NCI-H2196 (cell line): ENCODE results near the gene PPM1M.
A peak's percentile ranks its signal among the peaks of the same experiment; 100 is the strongest.

Experiments used
- DNase-seq: peaks from one replicate; lab custom pipeline; 2025; ENCODE audit not compliant: unreplicated experiment; lab: John Stamatoyannopoulos, UW

PPM1M gene

GRCh38 chr3:52216585-52217408 lies 28.8 kb upstream of the PPM1M start:
- DNase-seq, result peak; percentile 85

- no peak for DNase-seq
Observed at GRCh38 chr3:52217409-52217805, 28.2 kb upstream of the PPM1M start.

DNA sequence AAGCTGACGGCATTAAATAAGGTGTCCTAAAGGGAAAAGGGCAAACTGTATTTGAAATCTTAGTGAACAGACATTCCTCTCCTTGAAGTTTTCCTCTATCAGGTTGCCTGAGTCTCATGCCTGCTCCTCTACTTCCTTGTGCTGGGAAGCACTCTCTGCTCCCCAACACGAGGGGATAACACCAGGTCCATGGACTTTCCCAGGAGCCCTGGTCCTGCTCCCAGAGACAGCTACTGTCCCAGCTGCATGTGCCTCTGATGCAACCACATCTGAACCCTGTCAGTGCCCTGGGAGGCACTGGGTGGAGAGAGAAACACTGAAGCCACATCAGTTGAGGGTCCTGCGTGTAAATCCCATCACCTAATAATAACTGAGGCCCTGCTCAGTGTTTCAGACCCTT lies 27.5 kb upstream of the PPM1M start:
- no peak for DNase-seq

DNA sequence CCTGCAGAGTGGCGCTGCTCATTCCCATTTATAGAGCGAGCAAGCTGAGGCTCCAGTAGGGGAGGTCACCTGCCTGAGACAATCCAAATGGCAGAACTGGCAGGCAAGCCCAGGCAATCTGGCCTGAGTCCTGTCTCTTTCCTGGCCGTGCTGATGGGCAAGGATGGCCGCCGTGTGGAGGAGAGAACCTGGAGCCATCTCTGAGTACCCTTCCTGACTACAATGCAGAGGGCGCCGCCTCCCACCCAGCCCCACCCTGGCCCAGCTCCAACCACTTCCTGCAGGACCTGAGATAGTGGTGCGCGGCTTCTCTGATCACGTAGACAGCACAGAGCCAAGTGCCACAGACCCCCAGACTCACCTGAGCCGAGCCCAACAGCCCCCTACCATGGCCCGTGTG lies 27.1 kb upstream of the PPM1M start:
- DNase-seq, result no peak

- DNase-seq, result no peak
Observed at GRCh38 chr3:52218937-52219650, 26.5 kb upstream of the PPM1M start.

DNA sequence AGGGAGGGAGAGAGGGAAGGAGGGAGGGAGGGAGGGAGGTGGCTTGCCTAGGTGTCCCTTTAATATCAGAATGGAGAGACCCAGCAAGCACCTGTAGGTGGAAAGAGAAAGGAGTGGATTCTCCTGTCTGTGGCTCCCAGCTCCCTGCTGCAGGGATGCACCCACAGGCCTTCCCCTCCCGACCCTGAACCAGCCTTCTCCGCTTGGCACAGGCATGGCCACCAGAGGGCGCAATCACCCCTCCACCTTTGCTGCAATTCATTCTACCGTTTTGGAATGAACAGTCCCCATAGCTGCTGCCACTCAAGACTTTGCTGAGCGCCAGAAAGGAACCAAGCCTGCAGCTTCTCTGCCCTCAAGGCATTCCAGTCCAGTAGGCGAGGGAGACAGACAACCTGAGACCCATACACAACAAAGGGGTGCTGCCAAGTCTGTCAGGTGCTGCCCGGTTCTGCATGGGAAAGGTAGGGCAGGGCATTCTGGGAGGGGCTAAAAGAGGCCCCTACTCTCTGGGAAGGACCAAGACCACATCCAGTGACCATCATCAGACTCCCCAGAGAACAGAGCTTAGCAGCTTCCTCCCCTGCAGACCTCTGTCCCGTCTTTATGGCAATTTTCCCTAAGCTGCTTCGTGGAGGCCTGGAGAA lies 25.1 kb upstream of the PPM1M start:
- peak; percentile 53 for DNase-seq

GRCh38 chr3:52221141-52221562 lies 24.4 kb upstream of the PPM1M start:
- no peak for DNase-seq

GRCh38 chr3:52221563-52222318 lies 23.8 kb upstream of the PPM1M start:
- DNase-seq, result peak; percentile 16

- DNase-seq, result no peak
Observed at GRCh38 chr3:52222319-52223221, 23.0 kb upstream of the PPM1M start.

DNA sequence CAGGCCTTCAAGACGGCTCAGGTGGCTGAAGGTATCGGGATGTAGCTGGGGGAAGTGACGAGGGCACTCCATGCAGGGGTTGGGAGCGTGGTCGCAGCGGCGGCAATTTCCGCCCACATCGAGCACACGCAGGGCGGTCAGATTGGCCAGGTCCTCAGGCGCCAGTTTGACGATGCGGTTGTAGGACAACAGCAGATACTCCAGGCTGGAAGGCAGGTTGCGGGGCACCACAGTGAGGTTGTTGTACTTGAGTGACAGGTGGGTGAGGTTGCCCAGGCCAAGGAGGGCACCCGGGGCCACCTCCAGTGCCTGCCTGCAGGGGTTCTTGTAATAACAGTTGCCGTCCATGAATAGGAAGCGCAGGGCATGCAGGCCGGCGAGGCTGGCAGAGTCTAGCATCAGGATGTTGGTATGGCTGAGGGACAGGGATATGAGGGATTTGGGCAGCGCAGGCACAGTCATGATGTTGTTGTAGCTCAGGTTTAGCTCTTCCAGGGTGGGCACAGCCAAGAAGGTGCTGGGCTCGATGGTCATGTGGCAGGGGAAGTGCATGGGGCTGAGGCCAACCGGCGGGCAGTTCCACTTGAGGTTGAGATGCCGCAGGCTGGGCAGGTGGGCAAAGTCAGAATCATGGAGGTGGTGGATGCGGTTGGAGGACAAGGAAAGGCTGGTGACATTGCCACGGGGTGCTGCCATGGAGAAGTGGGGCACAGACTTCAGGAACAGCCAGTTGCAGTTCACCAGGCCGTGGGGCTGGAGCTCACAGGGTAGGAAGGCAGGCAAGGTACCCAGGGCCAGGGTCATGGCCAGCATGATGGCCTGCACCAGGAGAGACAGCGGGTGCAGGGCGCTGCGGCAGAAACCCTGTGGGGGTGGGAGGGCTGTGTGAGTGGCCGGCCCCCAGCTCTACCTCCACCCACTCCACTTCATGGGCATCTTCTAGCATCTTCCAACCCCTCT lies 21.8 kb upstream of the PPM1M start:
- DNase-seq, result no peak

GRCh38 chr3:52225452-52226228 lies 19.9 kb upstream of the PPM1M start, which contains the start of gene TLR9:
Gene TLR9 (minus strand): TSS chr3:52225645. CDS start chr3:52225529, 116 bp downstream.
- no peak for DNase-seq

DNA sequence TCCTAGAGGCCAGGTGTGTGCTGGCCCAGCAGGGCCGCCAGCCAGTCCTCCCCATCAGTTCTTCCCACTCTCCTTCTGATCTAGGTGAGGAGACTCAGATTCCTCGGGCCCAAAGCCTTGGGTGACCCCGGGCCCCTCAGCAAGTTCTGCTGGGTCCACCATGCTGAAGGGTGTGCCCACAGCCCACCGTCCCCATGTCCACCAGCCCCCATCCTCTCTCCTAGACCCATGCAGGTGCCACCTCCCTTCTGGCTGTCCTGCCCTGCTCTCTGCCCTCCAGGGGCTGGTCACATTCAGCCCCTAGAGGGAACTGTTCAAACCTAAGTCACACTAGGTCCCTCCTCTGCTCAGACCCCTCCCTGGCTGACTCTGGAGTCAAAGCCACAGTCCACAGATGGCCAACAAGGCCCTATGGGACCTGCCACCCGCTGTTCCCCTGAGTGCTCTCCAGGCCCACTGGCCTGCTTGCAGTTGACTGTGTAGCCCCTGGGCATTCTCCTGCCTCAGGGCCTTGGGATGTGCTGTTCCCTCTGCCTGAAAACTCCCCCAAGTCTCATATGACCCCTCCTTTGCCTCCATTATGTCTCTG lies 19.2 kb upstream of the PPM1M start:
- DNase-seq, result no peak

DNA sequence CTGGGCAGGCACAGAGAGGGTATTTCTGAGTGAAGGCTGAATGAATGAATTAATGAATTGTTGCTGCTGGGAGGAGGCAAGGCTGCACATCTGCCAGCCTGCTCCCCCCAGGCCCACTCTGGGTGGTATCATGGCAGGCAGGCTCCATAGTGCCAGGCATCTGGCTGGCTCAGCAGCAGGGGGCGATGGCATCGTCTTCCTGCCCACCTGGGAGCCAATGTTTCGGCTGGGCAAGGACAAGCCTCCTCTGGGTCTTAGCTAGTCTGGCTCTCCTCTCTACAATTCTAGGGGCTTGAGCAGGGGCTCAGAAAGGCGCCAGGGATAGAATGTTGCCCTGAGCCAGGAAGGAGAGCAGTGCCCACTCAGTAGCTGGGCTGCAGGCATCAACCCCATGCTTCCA lies 18.4 kb upstream of the PPM1M start:
- DNase-seq, result no peak

- no peak for DNase-seq
Observed at GRCh38 chr3:52227766-52228165, 17.8 kb upstream of the PPM1M start.

GRCh38 chr3:52228266-52228665 lies 17.3 kb upstream of the PPM1M start:
- DNase-seq, result no peak

- no peak for DNase-seq
Observed at GRCh38 chr3:52228751-52229291, 16.7 kb upstream of the PPM1M start.

- no peak for DNase-seq
Observed at GRCh38 chr3:52229656-52230055, 15.9 kb upstream of the PPM1M start.

DNA sequence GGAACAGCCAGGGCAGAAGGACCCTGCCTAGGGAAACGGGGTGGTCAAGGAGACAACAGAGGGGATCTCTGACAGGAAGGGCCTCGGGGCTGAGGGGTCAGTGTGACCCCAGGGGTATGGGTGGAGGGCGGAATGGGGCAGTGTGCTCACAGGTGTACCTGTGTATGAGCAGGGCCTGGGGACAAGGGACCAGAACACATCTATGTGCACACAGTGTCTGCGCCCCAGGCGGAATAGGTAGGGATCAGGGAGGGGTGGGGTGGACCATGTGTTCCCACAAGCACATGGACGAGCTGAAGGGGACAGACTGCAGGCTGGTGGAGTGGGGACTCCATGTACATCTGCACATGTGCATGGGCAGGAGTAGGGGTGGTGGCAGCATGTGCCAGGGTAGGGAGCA lies 15.1 kb upstream of the PPM1M start:
- DNase-seq, result no peak
